GM21825 (cell line): ENCODE measurements around the gene TNIP1.

Experiments used
- ATAC-seq: cut with Tn5 transposase; IDR thresholded peaks from one replicate; pipeline ENCODE4 v1.9.1; 2021; ENCODE audit warnings: mild to moderate bottlenecking, moderate library complexity; ENCODE audit not compliant: unreplicated experiment

Gene TNIP1

GRCh38 chr5:151024440-151025249, 56.2 kb downstream of the TNIP1 start:
- no peak for ATAC-seq

GRCh38 chr5:151023651-151024050, 57.2 kb downstream of the TNIP1 start:
- ATAC-seq: no peak

GRCh38 chr5:151023047-151023615, 57.7 kb downstream of the TNIP1 start:
- ATAC-seq: no peak

GRCh38 chr5:151022511-151023018, 58.3 kb downstream of the TNIP1 start:
- ATAC-seq: no peak

GRCh38 chr5:151021746-151022145, 59.1 kb downstream of the TNIP1 start:
- ATAC-seq: no peak

- peak; percentile 54 for ATAC-seq
Measured at GRCh38 chr5:151020304-151021110, 60.3 kb downstream of the TNIP1 start, which contains the start of gene GPX3. TSS of gene GPX3 (plus strand) at chr5:151020591. CDS start at chr5:151020655, 64 bp downstream.

- no peak for ATAC-seq
Measured at GRCh38 chr5:151019331-151019730, 61.5 kb downstream of the TNIP1 start.

- no peak for ATAC-seq
Measured at GRCh38 chr5:151018846-151019245, 62.0 kb downstream of the TNIP1 start.

- no peak for ATAC-seq
Measured at GRCh38 chr5:151017897-151018296, 62.9 kb downstream of the TNIP1 start.

GRCh38 chr5:151016700-151017099, 64.1 kb downstream of the TNIP1 start:
- ATAC-seq: no peak

GRCh38 chr5:151015974-151016587, 64.8 kb downstream of the TNIP1 start:
- ATAC-seq: no peak

- ATAC-seq: no peak
Measured at GRCh38 chr5:151014680-151015343, 66.0 kb downstream of the TNIP1 start.

- ATAC-seq: no peak
Measured at GRCh38 chr5:151012862-151013261, 68.0 kb downstream of the TNIP1 start.

- ATAC-seq: no peak
Measured at GRCh38 chr5:151008906-151009305, 71.9 kb downstream of the TNIP1 start.

GRCh38 chr5:151008210-151008491, 72.7 kb downstream of the TNIP1 start:
- ATAC-seq: no peak

GRCh38 chr5:151007430-151008209, 73.2 kb downstream of the TNIP1 start:
- ATAC-seq: no peak

GRCh38 chr5:151006704-151007334, 74.0 kb downstream of the TNIP1 start:
- ATAC-seq: no peak

GRCh38 chr5:151005950-151006576, 74.8 kb downstream of the TNIP1 start:
- ATAC-seq: no peak
